ENCODE measurements around the gene RTEL1.

DNA sequence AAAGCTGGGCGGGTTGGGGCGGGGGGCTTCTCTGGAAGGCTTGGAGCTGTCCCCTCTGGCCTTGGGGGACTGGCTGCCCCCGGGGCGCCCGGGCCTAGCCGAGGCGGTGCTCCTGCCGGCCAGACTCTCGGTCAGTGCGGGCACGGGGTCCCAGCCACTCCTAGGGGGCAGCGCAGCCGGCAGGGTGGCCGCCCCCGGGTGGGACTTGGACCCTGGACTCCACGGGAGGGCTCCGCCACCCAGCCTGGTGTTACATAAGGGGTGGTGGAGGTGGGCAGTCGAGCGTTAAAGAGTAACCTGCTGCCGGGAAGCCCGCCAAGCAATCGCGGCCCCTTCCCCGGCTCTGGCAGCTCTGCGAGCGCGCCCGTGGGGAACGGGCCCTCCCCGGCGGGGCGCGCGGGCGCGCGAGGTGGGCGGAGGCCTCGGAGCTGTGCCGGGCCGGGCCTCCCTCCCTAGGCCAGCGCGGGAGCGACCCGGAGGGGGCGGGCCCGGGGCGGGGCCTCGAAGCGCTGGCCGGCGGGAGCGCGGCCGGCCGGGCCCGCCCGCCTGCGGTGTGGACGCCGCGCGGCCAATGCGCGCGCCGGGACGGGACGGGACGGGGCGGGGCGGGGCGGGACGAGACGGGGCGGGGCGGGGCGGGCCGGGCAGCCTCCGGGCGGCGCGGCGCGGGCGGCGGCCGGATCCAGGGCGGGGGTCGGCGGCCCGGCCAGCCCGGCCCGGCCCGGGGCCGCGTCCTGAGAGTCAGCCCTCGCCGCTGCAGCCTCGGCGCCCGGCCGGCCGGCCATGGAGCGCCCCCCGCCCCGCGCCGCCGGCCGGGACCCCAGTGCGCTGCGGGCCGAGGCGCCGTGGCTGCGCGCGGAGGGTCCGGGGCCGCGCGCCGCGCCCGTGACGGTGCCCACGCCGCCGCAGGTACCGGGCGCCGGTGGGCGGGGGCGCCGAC, 81.3 kb downstream of the RTEL1 start, which contains the start of gene SLC2A4RG:
- no peak for TF ChIP-seq CTCF (IDR thresholded peaks at IDR 0.05)
- no peak for TF ChIP-seq POLR2A (IDR thresholded peaks at IDR 0.05)

Measured in lower leg skin (tissue), 3 donors.